ENCODE measurements around the gene TP73.
"Not testable (repeated sequence)": the region's sequence is repeated elsewhere in the genome, so short reads cannot be mapped to it uniquely, and the experiment has no call there.

TP73 gene

DNA sequence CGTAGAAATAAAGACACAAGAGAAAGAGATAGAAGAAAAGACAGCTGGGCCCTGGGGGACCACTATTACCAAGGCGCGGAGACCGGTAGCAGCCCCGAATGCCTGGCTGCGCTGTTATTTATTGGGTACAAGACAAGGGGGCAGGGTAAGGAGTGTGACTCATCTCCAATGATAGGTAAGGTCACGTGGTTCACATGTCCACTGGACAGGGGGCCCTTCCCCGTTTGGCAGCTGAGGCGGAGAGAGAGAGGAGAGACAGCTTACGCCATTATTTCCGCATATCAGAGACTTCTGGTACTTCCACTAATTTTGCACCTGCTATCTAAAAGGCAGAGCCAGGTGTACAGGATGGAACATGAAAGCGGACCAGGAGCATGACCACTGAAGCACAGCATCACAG is 31.6 kb upstream of the TP73 start:
- Histone ChIP-seq H3K4me1 (ENCODE audit: control insufficient read depth, low read length) (peaks cover 13% of the 10 kb centered on the region), H3K9me3 (ENCODE audit: control insufficient read depth, insufficient read depth, low read length) (no peaks in the 10 kb centered on the region), H3K27ac (ENCODE audit: low read depth, low read length) (no peak overlapping the region), H3K4me3 (ENCODE audit: low read length) (no peak overlapping the region), H3K27me3 (ENCODE audit: control insufficient read depth, low read length) (peaks cover 5% of the 10 kb centered on the region; the same call in 1 of the 2 replicates), H3K4me2 (ENCODE audit: low read length) (no peak overlapping the region), H3K9me2 (replicated peaks; ENCODE audit: control insufficient read depth, low read length) (no peaks in the 10 kb centered on the region), H3K79me2 (ENCODE audit: control insufficient read depth, low read length) (no peaks in the 10 kb centered on the region), H3K36me3 (ENCODE audit: control insufficient read depth, low read length) (no peaks in the 10 kb centered on the region), H4K20me1 (ENCODE audit: control insufficient read depth, insufficient read depth, low read depth, low read length) (no peaks in the 10 kb centered on the region), H3F3A (ENCODE audit: control insufficient read depth, insufficient read depth) (no peaks in the 10 kb centered on the region)
- no peak for TF ChIP-seq EZH2phosphoT487 (IDR thresholded peaks at IDR 0.05; ENCODE audit: borderline replicate concordance, low read length)
- TF ChIP-seq, protein P1, sequence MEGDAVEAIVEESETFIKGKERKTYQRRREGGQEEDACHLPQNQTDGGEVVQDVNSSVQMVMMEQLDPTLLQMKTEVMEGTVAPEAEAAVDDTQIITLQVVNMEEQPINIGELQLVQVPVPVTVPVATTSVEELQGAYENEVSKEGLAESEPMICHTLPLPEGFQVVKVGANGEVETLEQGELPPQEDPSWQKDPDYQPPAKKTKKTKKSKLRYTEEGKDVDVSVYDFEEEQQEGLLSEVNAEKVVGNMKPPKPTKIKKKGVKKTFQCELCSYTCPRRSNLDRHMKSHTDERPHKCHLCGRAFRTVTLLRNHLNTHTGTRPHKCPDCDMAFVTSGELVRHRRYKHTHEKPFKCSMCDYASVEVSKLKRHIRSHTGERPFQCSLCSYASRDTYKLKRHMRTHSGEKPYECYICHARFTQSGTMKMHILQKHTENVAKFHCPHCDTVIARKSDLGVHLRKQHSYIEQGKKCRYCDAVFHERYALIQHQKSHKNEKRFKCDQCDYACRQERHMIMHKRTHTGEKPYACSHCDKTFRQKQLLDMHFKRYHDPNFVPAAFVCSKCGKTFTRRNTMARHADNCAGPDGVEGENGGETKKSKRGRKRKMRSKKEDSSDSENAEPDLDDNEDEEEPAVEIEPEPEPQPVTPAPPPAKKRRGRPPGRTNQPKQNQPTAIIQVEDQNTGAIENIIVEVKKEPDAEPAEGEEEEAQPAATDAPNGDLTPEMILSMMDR (IDR thresholded peaks at IDR 0.05; ENCODE audit: low read depth, low read length, poor library complexity, severe bottlenecking): no peak

DNA sequence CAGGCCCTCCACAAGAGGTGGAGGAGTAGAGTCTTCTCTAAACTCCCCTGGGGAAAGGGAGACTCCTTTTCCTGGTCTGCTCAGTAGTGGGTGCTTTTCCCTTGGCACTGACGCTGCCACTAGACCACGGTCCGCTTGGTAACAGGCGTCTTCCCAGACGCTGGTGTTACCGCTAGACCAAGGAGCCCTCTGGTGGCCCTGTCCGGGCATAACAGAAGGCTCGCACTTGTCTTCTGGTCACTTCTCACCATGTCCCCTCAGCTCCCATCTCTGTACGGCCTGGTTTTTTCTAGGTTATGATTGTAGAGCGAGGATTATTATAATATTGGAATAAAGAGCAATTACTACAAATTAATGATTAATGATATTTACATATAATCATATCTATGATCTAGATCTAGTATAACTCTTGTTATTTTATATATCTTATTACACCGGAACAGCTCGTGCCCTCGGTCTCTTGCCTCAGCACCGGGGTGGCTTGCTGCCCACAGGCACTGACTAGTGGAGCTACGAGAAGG is 31.1 kb upstream of the TP73 start:
- not testable (repeated sequence) for H3K79me2 ChIP-seq (ENCODE audit: control insufficient read depth, low read length); H3K27me3 ChIP-seq (ENCODE audit: control insufficient read depth, low read length); H3F3A ChIP-seq (ENCODE audit: control insufficient read depth, insufficient read depth); H3K27ac ChIP-seq (ENCODE audit: low read depth, low read length); H3K4me2 ChIP-seq (ENCODE audit: low read length); H3K9me3 ChIP-seq (ENCODE audit: control insufficient read depth, insufficient read depth, low read length); H3K4me3 ChIP-seq (ENCODE audit: low read length); H4K20me1 ChIP-seq (ENCODE audit: control insufficient read depth, insufficient read depth, low read depth, low read length); H3K36me3 ChIP-seq (ENCODE audit: control insufficient read depth, low read length); H3K9me2 ChIP-seq (replicated peaks; ENCODE audit: control insufficient read depth, low read length)
- TF ChIP-seq, protein P1 (IDR thresholded peaks at IDR 0.05; ENCODE audit: low read depth, low read length, poor library complexity, severe bottlenecking): peak; percentile 35
- peaks cover 16% of the 10 kb centered on the region for H3K4me1 ChIP-seq (ENCODE audit: control insufficient read depth, low read length)

DNA sequence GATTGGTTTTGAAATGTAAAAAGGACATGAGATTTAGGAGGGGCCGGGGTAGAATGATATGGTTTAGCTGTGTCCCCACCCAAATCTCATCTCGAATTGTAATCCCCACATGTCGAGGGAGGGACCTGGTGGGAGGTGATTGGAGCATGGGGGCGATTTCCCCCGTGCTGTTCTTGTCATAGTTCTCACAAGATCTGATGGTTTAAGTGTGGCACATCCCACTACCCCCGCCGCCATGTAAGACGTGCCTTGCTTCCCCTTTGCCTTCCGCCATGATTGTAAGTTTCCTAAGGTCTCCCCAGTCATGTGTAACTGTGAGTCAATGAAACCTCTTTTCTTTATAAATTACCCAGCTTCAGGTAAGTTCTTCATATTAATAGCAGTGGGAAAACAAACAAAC is 30.2 kb upstream of the TP73 start:
- H3K9me2 ChIP-seq (replicated peaks; ENCODE audit: control insufficient read depth, low read length); H3K27ac ChIP-seq (ENCODE audit: low read depth, low read length); H3K27me3 ChIP-seq (ENCODE audit: control insufficient read depth, low read length); H3K4me3 ChIP-seq (ENCODE audit: low read length); H3K4me2 ChIP-seq (ENCODE audit: low read length); H3K36me3 ChIP-seq (ENCODE audit: control insufficient read depth, low read length); H3K9me3 ChIP-seq (ENCODE audit: control insufficient read depth, insufficient read depth, low read length); H4K20me1 ChIP-seq (ENCODE audit: control insufficient read depth, insufficient read depth, low read depth, low read length); H3K79me2 ChIP-seq (ENCODE audit: control insufficient read depth, low read length); H3F3A ChIP-seq (ENCODE audit: control insufficient read depth, insufficient read depth): not testable (repeated sequence)
- H3K4me1 ChIP-seq (ENCODE audit: control insufficient read depth, low read length): peaks cover 16% of the 10 kb centered on the region

DNA sequence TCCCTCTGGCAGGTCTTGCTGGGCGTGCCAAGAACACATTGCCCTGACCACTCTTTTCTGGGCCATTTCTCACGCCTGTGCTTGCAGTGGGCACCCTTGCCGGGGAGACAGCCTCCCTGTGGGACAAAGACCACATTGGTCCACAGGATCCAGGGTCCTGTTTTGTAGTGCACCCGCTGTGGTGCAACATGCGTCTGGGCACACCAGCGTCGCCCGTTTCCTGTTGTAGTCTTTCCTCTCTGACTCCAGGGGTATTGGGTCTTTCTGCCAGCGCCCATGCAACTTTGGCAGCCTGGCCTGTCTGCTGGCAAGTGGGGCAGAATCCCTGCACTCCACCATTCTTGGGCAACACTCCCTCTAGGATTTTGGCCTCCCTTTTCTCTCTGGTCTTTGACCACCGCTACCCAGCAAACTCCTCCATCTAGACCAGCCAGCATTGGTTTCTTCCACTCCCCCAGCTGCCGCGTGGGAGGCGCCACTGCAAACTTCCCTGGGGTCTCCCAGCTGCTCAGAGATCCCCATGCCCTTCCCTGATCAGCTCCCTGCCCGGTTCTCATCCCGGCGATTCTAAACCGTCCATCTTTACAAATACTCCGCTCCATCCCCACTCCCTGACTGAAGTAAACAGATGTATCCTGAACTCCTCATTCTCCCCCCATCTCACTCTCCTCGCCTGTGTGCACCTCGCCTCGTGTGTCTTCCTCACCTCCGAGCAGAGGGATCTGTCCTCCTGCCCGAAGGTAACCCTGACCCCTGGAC is 28.7 kb upstream of the TP73 start:
- Histone ChIP-seq H3K27me3 (ENCODE audit: control insufficient read depth, low read length) (peaks cover 5% of the 10 kb centered on the region; the same call in 1 of the 2 replicates), H3K4me2 (ENCODE audit: low read length) (peak overlapping the region; percentile 95), H3K4me3 (ENCODE audit: low read length) (peak overlapping the region; percentile 97), H3K4me1 (ENCODE audit: control insufficient read depth, low read length) (peaks cover 16% of the 10 kb centered on the region), H3K27ac (ENCODE audit: low read depth, low read length) (no peak overlapping the region), H3K79me2 (ENCODE audit: control insufficient read depth, low read length) (no peaks in the 10 kb centered on the region), H3K9me3 (ENCODE audit: control insufficient read depth, insufficient read depth, low read length) (no peaks in the 10 kb centered on the region), H3F3A (ENCODE audit: control insufficient read depth, insufficient read depth) (no peaks in the 10 kb centered on the region), H4K20me1 (ENCODE audit: control insufficient read depth, insufficient read depth, low read depth, low read length) (no peaks in the 10 kb centered on the region), H3K36me3 (ENCODE audit: control insufficient read depth, low read length) (peaks cover 8% of the 10 kb centered on the region), H3K9me2 (replicated peaks; ENCODE audit: control insufficient read depth, low read length) (no peaks in the 10 kb centered on the region)
- TF ChIP-seq, protein P1 (IDR thresholded peaks at IDR 0.05; ENCODE audit: low read depth, low read length, poor library complexity, severe bottlenecking): no peak
- TF ChIP-seq EZH2phosphoT487 (IDR thresholded peaks at IDR 0.05; ENCODE audit: borderline replicate concordance, low read length): no peak

All from DOHH2 (cell line).